ENCODE results near the gene INVS. TPM values are rescaled to one million over a fixed set of nuclear protein-coding genes. Genes with fewer than 3 reads are reported as not detected.

INVS gene
- total and polyA plus RNA-seq, 2 of the 4 experiments (the other 2 are of a cell fraction) = 9.2 to 33.5 TPM

- ATAC-seq (ENCODE audit: low read depth) (no peak), DNase-seq (no peak)
- Histone ChIP-seq H3K27me3 (ENCODE audit: control insufficient read depth, insufficient read depth, low read length) (no peaks in the 10 kb centered on the region), H3K4ac (ENCODE audit: low read depth, low read length) (no peak overlapping the region), H2BK15ac (ENCODE audit: low read depth, low read length) (no peak overlapping the region), H3K23ac (ENCODE audit: low read depth, low read length) (no peak overlapping the region), H2AK5ac (ENCODE audit: low read depth, low read length) (no peak overlapping the region), H2BK120ac (ENCODE audit: low read depth, low read length) (no peak overlapping the region), H3K79me1 (ENCODE audit: low read depth in 1 of 2, low read length in 2 of 2) (no peaks in the 10 kb centered on the region), H3K9ac (ENCODE audit: low read depth, low read length) (no peak overlapping the region), H3K4me2 (ENCODE audit: low read depth, low read length) (no peak overlapping the region), H2AK9ac (replicated peaks; ENCODE audit: low read depth, low read length, poor library complexity) (no peak overlapping the region), H2AFZ (replicated peaks; ENCODE audit: low read length, poor library complexity) (no peak overlapping the region), H3K36me3 (ENCODE audit: control insufficient read depth, insufficient read depth, low read length) (peaks cover 6% of the 10 kb centered on the region; the same call in 1 of the 2 replicates), H3K56ac (ENCODE audit: extremely low read depth, insufficient read depth, low read length) (no peak overlapping the region), H2BK5ac (ENCODE audit: low read depth, low read length, poor library complexity, severe bottlenecking) (no peak overlapping the region), H4K5ac (ENCODE audit: low read depth, low read length) (no peak overlapping the region), H4K20me1 (ENCODE audit: insufficient read depth, low read length) (no peaks in the 10 kb centered on the region), H4K91ac (ENCODE audit: insufficient read depth, low read depth, low read length) (no peak overlapping the region), H2BK20ac (ENCODE audit: low read depth, low read length) (no peak overlapping the region), H4K8ac (ENCODE audit: low read depth in 2 of 2, low read length in 2 of 2) (no peak overlapping the region), H3K4me1 (ENCODE audit: control insufficient read depth, insufficient read depth, low read length) (no peaks in the 10 kb centered on the region), H3K14ac (replicated peaks; ENCODE audit: low read depth, low read length) (no peak overlapping the region), H3K27ac (ENCODE audit: insufficient read depth, low read length) (no peak overlapping the region), H3K9me3 (ENCODE audit: control insufficient read depth, insufficient read depth, low read length) (no peaks in the 10 kb centered on the region), H3K9me1 (ENCODE audit: insufficient read depth, low read length) (peaks cover 2% of the 10 kb centered on the region; the same call in 1 of the 2 replicates), H3K4me3 (ENCODE audit: insufficient read depth, low read depth, low read length) (no peak overlapping the region), H3K18ac (ENCODE audit: low read depth, low read length) (no peak overlapping the region)
- 94% methylated on average over 2 of the region's 2 CpGs; no CpG with 5 or more reads in 1 of the 2 experiments for WGBS, 2 experiments (ENCODE audit: extremely low coverage in 2 of 2, insufficient read length in 1 of 2)
- CTCF ChIA-PET = interaction anchor here (0.7 kb wide), 1 partner anchor 917 kb away, joined by 3 read pairs; no protein-coding TSS in a partner anchor
- TF ChIP-seq CEBPB (IDR thresholded peaks at IDR 0.05; ENCODE audit: low read depth, low read length) (peak; percentile 50; the same call in 1 of the 2 replicates), POLR2A (IDR thresholded peaks at IDR 0.05; ENCODE audit: low read depth, low read length) (no peak)
- dilution Hi-C loops (cut with HindIII; ENCODE audit: low sequenced_read_pairs, unreplicated experiment) = no loop called here
- intact Hi-C loops (cut with micrococcal nuclease) = no loop called here
- POLR2A ChIA-PET (ENCODE audit: unreplicated experiment) = no interaction called here
- no TSS peak for BruUV-seq (replicated peaks)
- in situ Hi-C loops (cut with MboI; ENCODE audit: low sequenced_read_pairs) = loop anchor here (10.0 kb wide), 1 partner anchor 203 kb away; no protein-coding TSS in a partner anchor
Observed at GRCh38 chr9:100227636-100228035, 128.6 kb downstream of the INVS start.
